ENCODE measurements around the gene INTS6L. TPM values are rescaled to one million over a fixed set of nuclear protein-coding genes. Genes with fewer than 3 reads are reported as not detected.

INTS6L gene
- total RNA-seq, 3 donors from 2014 or later (not counting 1 experiment from before 2014, with no cell fraction given) = 24.0 to 30.2 (median 26.7) TPM

GRCh38 chrX:135549519-135549918 is 29.1 kb downstream of the INTS6L start:
- TF ChIP-seq CTCF (IDR thresholded peaks at IDR 0.05) = no peak
- no peak overlapping the region for H3K27ac ChIP-seq (ENCODE audit: low read length)
- no peak overlapping the region for H3K4me3 ChIP-seq (ENCODE audit: low read length)
- H3K4me3 Mint-ChIP-seq = no peak overlapping the region
- H3K9me3 Mint-ChIP-seq = no peaks in the 10 kb centered on the region
- intact Hi-C loops (cut with micrococcal nuclease) = no loop called here
- H3K4me1 ChIP-seq (ENCODE audit: control insufficient read depth, insufficient read depth, low read length) = peaks cover under 1% of the 10 kb centered on the region
- 94% methylated on average over 2 of the region's 2 CpGs for WGBS (ENCODE audit: insufficient coverage)
- H3K27ac Mint-ChIP-seq = no peak overlapping the region
- no peaks in the 10 kb centered on the region for H3K9me3 ChIP-seq (ENCODE audit: control insufficient read depth, insufficient read depth, low read length)
- H3K4me1 Mint-ChIP-seq = peaks cover 3% of the 10 kb centered on the region in 2 donors
- DNase-seq (no peak), ATAC-seq (no peak)
- no peaks in the 10 kb centered on the region for H3K36me3 Mint-ChIP-seq
- peaks cover 0 to 12% of the 10 kb centered on the region in 2 donors for H3K27me3 Mint-ChIP-seq (ENCODE audit: low read depth in 2 of 2)
- H3K27me3 ChIP-seq (ENCODE audit: control insufficient read depth, insufficient read depth, low read length) = no peaks in the 10 kb centered on the region
- peaks cover 17% of the 10 kb centered on the region for H3K36me3 ChIP-seq (ENCODE audit: control insufficient read depth, insufficient read depth, low read length)

DNA sequence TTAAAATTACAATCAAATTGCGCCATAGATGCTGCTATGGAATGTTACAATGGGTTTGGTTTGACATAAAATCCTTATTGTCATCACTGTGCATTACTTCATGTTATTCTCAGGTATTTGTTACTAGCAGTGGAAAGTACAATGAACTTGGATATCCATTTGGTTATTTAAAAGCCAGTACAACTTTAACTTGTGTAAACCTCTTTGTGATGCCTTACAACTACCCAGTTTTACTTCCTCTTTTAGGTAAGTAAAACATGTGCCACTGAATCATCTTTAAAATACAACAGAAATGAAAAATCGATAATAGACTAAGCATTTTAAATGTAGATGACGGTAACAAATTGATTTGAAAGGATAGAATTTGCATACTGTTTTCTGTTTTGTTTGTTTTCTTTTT is 35.6 kb downstream of the INTS6L start:
- Mint-ChIP-seq H3K4me1 (no peaks in the 10 kb centered on the region), H3K27me3 (ENCODE audit: low read depth in 2 of 2) (peaks cover 0 to 12% of the 10 kb centered on the region in 2 donors), H3K4me3 (no peak overlapping the region), H3K36me3 (no peaks in the 10 kb centered on the region), H3K9me3 (no peaks in the 10 kb centered on the region), H3K27ac (no peak overlapping the region)
- Histone ChIP-seq H3K4me1 (ENCODE audit: control insufficient read depth, insufficient read depth, low read length) (no peaks in the 10 kb centered on the region), H3K27ac (ENCODE audit: low read length) (no peak overlapping the region), H3K4me3 (ENCODE audit: low read length) (no peak overlapping the region), H3K36me3 (ENCODE audit: control insufficient read depth, insufficient read depth, low read length) (peaks cover 10% of the 10 kb centered on the region), H3K27me3 (ENCODE audit: control insufficient read depth, insufficient read depth, low read length) (no peaks in the 10 kb centered on the region), H3K9me3 (ENCODE audit: control insufficient read depth, insufficient read depth, low read length) (no peaks in the 10 kb centered on the region)
- WGBS (ENCODE audit: insufficient coverage) = no CpG with 5 or more reads among the region's 3 CpGs
- no peak for TF ChIP-seq CTCF (IDR thresholded peaks at IDR 0.05)
- no peak for ATAC-seq
- intact Hi-C loops (cut with micrococcal nuclease) = no loop called here
- DNase-seq = no peak

DNA sequence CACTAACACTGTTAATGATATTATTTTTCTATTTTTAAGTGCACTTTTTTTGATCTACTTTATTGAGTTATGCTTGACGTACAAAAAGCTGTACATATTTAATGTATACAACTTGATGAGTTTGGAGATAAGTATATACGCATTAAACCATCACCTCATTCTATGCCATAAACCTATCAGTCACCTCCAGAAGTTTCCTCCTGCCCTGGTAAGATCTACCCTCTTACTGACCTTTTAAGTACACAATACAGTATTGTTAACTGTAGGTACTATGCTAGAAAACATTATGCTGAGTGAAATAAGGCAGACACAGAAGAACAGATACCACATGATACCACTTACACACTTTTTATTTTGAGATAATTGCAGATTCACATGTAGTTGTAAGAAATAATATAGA is 36.9 kb downstream of the INTS6L start:
- intact Hi-C loops (cut with micrococcal nuclease) = no loop called here
- H3K36me3 ChIP-seq (ENCODE audit: control insufficient read depth, insufficient read depth, low read length) = peaks cover 6% of the 10 kb centered on the region

More for the DNA sequence above, 36.9 kb downstream of the INTS6L start:
- Histone ChIP-seq H3K4me3 (ENCODE audit: low read length) (no peak overlapping the region), H3K9me3 (ENCODE audit: control insufficient read depth, insufficient read depth, low read length) (no peaks in the 10 kb centered on the region), H3K27ac (ENCODE audit: low read length) (no peak overlapping the region), H3K27me3 (ENCODE audit: control insufficient read depth, insufficient read depth, low read length) (no peaks in the 10 kb centered on the region), H3K4me1 (ENCODE audit: control insufficient read depth, insufficient read depth, low read length) (no peaks in the 10 kb centered on the region)
- no peaks in the 10 kb centered on the region for H3K9me3 Mint-ChIP-seq
- H3K4me3 Mint-ChIP-seq = no peak overlapping the region
- no CpG with 5 or more reads among the region's 2 CpGs for WGBS (ENCODE audit: insufficient coverage)
- no peaks in the 10 kb centered on the region for H3K4me1 Mint-ChIP-seq
- ATAC-seq = no peak
- H3K36me3 Mint-ChIP-seq = no peaks in the 10 kb centered on the region
- no peak for DNase-seq
- H3K27me3 Mint-ChIP-seq (ENCODE audit: low read depth in 2 of 2) = no peaks in the 10 kb centered on the region
- no peak overlapping the region for H3K27ac Mint-ChIP-seq
- TF ChIP-seq CTCF (IDR thresholded peaks at IDR 0.05) = no peak

Measured in natural killer cell (primary cell).